GM19468 (cell line): ENCODE results near the gene IGF2BP2.
"Not testable (repeated sequence)": the region's sequence is repeated elsewhere in the genome, so short reads cannot be mapped to it uniquely, and the experiment has no call there.

ENCODE experiments used
- ATAC-seq: cut with Tn5 transposase; IDR thresholded peaks from one replicate; pipeline ENCODE4 v1.9.1; 2021; ENCODE audit warnings: mild to moderate bottlenecking, moderate library complexity, moderate number of reproducible peaks; ENCODE audit not compliant: unreplicated experiment; ENCODE audit errors: extremely low read depth

The IGF2BP2 gene

DNA sequence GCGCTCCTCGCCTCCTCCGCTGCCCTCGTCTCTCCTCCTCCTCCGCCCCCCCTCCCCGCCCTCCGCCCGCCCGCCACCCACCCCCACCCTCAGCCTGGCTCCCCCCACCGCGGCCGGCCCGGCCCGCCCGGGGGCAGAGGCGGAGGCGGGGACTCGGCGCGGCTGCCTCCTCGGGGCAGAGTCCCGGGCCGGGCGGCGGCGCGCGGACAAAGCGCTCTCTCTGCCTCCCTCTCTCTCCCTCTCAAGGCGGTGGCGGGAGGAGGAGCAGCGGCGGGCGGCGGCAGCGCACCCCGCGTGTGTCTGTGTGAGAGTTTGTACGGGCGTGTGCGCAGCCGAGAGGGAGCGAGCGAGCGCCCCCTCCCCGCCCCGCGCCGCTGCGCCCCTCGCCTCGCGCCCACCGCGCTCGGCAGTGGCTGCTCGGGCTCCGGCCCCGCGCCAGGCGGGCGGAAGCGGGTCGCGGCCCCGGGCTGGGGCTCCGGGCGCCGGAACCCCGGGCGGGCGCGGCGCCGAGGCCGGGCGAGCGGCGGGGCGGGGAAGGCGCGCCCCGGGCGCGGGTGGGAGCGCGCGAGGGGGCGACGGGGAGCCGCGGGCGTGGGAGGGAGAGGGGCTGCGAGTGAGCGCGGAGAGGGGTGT, at the start of gene IGF2BP2:
Gene IGF2BP2 (minus strand): TSS at position 37 of the 633 bp plus-strand sequence. CDS start 82 bp downstream, outside the sequence.
- no peak for ATAC-seq

DNA sequence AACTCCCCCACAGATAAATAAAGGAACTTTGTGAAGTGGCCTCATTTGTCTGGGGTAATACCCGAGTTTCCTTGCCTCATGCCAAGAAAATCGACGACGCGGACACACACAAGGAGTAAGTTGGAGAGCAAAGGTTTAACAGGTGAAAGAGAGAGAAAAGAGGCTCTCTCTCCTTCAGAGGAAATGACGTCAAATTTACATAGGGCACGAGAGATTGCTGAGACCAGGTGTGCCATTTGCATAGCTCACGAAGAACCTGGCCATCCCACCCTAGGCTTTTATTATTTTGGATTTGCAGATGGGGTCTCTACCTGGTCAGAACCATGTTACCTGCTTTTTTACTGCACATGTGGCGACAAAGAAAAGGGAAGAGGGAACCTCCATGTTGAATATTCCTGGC, 49.3 kb upstream of the IGF2BP2 start:
- ATAC-seq, result no peak

DNA sequence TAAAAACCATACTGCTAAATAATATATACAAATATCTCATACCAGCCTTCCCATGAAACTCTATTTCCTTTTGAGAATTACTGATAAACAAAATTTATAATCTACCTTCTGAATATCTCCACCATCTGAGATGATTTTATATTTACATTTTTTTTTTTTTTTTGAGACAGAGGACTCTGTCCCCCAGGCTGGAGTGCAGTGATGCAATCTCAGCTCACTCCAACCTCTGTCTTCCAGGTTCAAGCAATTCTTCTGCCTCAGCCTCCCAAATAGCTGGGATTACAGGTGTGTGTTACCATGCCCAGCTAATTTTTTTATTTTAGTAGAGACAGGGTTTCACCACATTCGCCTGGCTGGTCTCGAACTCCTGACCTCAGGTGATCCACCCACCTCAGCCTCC, 42.8 kb upstream of the IGF2BP2 start:
- no peak for ATAC-seq

DNA sequence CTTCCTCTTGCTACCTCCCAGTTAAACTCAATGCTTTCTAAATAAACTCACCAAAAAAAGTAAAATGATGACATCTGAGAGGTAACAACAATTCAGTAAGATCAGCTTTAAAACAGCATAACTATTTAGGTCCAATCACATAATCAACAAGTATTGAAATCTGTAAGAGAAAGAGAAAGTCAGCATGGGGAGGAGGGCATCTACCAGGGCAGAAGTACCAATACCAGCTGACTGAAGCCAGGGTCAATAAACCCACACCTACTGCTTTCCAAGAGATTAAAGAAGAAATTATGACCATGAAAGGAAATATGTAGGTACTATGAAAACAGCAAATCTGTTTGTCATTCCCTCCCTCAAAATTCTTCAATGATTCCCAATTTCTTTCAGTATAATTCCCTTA, 42.2 kb upstream of the IGF2BP2 start:
- ATAC-seq, result no peak

DNA sequence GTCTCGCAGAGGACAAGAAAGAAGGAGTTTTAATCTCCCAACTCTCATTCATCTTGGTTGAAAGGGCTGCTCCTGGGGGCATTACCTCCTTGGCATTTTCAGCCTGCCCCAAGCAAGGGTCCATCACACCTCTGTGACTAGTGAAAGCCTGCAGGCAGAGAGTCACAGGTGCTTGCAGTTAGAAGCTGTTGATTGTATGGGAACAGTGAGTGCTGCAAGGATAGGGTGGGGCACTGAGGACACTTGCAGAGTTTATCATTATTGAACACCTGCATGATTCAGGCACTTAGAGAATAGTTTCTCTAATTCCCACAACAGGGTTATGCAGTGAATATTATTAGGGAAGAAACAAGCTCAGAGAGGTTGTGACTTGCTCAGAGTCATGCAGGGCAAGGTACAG, 41.7 kb upstream of the IGF2BP2 start:
- no peak for ATAC-seq

DNA sequence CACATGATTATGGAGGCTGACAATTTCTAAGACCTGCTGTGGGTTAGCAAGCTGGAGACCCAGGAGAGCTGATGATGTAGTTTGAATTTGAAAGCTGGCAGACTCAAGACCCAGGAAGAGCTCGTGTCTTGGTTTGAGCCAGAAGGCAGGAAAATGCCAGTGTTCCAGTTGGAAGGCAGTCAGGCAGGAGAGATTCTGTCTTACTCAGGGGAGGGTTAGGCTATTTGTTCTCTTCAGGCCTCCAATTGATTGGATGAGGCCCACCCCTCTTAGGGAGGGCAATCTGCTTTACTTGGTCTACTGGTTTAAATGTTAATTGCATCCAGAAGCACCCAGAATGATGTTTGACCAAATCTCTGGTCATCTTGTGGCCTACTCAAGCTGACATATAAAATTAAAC, 40.4 kb upstream of the IGF2BP2 start:
- ATAC-seq, result no peak

DNA sequence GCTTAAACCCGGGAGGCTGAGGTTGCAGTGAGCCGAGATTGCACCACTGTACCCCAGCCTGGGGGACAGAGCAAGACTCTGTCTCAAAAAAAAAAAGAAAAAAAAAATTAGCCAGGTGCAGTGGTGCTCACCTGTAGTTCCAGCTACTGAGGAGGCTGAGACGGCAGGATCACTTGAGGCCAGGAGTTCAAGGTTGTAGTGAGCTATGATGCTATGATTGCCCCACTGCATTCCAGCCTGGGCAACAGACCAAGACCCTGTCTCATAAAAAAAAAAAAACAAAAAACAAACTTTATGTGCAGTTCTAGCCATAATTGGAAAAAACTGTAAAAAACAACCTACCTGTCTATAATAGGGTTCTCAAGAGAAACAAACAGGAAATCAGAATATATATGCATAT, 39.9 kb upstream of the IGF2BP2 start:
- no peak for ATAC-seq

DNA sequence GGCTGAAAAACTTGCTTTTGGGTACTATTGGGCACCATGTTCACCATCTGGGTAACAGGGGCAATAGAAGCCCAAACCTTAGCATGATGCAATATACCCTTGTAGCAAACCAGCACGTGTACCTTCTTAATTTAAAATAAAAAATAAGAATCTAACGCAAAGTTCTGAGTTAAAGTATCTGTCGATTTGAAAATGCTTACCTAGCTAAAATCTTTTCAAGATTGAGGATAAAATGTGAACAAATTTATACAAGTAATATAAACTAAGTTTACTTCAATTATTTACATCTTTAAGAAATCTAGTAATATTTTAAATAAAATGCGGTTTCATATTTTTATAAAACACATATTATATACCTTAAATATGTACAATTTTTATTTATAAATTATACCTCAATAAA, 38.1 kb upstream of the IGF2BP2 start:
- ATAC-seq, result no peak

DNA sequence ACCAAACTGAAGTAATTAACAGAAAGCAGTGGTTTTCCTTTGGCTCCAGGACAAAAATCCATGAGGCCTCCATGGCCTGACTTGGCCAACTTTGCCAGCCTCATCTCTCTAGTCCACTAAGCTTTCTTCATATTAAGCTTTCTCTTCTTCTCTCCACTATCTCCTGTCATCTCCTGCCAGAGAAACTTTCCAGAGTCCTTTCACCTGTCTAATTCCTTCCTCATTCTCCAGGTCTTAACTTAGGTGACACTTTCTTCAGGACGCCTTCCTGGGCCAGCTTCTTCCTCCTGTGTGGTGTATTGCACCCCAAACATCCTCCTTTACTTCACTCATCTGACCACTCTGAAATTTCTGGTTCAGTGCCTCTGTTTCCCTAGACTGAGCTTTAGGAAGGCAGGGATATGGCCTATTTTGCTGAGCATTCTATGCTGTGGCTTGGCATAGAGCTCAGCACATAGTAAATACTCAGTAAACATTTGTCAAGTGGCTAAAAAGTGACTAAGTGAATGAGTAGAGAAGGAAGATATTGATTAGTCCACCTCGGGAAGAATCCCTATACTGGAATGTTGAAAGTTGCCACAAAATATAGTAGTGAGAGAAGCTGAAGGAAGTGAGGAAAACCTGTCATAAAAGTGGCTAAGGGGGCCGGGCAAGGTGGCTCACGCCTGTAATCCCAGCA, 34.6 kb upstream of the IGF2BP2 start:
- no peak for ATAC-seq

DNA sequence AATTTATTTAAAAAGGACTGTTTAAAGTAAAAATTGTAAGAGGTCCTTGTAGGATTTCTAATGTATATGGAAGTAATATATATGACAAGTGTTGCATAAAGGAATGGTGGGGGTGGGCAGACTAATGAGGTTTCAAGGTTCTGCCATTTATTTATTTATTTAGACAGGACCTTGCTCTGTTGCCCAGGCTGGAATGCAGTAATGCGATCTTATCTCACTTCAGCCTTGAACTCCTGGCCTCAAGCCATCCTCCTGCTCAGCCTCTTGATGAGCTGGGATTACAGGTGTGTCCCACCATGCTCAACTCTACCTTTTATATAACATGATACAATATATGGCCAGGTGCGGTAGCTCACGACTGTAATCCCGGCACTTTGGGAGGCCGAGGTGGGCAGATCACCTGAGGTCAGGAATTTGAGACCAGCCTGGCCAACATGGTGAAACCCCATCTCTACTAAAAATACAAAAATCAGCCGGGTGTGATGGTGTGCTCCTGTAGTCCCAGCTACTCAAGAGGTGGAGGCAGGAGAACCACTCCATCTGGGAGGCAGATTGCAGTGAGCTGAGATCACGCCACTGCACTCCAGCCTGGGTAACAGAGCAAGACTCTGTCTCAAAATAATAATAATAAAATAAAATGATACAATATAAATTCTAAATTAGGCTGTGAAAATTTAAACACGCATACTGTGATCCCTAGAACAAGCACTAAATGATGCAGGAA, 33.8 kb upstream of the IGF2BP2 start:
- ATAC-seq, result no peak

DNA sequence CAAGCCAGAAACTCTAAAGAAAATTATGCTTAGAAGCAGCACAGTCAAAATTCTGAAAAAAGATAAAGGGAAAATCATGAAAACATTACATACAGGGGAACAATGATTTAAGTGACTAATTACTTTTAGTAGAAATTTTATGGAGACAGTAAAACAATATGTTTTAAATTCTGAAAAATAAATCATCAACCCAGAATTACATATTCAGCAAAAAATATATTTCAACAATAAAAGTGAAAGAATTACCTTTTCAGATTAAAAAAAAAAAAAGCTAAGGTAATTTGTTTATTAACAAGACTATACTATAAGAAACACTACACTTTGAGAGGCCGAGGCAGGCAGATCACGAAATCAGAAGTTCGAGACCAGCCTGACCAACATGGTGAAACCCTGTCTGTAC, 32.4 kb upstream of the IGF2BP2 start:
- ATAC-seq, result no peak

DNA sequence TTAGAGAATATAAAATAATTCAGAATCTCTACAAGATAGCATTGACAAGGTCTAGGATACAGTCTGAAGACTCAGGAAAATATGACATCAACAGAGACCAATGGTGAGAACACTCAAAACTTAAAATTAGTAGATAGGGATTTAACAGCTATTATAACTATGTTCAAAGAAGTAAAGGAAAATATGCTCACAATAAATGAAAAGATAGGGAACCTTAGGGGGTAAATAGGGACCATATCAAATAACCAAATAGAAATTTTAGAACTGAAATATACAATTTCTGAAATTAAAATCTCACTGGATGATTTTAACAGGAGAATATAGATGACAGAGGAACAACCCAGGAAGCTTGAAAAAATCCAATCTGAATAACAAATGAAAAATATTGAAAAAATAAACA, 31.8 kb upstream of the IGF2BP2 start:
- ATAC-seq, result no peak

DNA sequence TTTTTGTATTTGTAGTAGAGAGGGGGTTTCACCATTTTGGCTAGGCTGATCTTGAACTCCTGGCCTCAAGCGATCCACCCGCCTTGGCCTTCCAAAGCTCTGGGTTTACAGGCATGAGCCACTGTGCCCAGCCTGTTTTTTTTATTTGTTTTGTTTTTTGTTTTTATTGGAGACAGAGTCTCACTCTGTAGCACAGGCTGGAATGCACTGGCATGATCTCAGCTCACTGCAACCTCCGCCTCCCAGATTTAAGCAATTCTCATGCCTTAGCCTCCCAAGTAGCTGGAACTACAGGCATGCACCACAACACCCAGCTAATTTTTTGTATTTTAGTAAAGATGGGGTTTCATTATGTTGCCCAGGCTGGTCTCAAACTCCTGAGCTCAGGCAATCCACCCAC, 28.9 kb upstream of the IGF2BP2 start:
- ATAC-seq, result not testable (repeated sequence)

DNA sequence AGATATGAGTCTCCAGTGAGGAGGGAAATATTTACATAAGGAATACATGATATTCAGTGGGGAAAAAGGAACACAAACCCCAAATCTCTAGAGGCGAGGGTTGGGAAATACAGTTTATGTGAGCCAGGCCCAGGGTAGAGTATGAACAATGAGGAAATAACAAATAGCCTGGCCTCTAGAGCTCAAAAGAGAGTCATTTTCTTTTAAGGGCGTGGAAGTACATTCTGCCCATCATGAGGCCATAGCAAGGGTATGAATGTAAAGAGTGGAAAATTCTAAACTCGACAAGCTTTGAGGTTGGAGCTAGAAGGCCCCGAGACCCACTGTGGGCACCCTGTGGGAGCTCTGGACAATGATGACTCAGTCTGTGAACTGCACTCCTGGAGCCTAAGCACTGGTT, 27.8 kb upstream of the IGF2BP2 start:
- ATAC-seq, result no peak

DNA sequence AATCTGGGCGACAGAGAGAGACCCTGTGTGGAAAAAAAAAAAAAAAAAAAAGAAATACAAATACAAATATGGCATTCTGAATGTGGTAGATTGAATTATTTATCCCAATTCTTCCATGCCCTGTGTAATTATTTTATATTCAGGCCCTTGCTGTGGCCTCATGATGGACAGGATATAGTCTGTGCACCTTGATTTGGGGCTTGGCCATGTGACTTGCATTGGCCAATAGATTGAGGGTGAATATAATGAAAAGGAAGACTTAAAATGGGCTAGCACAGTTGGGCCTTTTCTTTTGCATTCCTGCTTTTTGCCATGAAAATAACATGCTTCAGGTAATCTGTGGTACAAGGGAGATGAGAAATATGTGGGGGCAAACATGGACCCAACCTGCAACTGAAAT, 27.1 kb upstream of the IGF2BP2 start:
- no peak for ATAC-seq

DNA sequence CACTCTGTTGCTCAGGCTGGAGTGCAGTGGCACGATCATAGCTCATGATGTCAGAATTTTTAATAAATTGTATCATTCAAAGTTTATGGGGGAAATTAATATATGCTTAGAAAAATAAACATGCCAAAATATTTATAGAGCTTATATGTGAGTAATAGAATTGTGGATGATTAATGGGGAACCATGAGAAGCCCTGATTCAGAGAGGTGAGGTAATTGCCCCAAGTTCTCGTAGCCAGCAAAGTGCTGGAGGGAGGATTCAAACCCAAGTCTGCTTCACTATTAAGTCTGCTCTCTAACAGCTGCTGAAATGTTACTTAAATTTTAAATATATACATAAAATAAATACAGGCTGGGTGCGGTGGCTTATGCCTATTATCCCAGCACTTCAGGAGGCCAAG, 26.2 kb upstream of the IGF2BP2 start:
- ATAC-seq, result no peak

DNA sequence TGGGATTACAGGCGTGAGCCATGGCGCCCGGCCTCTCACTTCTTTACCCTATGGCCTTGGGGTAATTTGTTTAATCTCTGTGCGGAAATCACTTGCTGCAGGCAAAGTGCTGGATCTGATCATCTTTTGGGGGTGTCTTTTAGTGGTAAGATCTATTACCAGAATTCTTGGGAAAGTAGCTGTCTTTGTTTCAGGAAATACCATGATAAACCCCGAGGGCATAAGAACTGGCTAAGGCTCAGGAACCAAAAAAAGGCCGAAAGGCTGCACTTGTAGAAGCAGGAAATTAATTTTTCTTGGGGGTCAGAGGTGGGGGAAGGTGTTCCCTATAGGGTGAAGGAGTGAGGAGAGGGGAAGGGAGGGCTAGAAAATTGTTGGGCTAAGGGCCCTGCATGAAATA, 22.7 kb upstream of the IGF2BP2 start:
- ATAC-seq, result no peak

DNA sequence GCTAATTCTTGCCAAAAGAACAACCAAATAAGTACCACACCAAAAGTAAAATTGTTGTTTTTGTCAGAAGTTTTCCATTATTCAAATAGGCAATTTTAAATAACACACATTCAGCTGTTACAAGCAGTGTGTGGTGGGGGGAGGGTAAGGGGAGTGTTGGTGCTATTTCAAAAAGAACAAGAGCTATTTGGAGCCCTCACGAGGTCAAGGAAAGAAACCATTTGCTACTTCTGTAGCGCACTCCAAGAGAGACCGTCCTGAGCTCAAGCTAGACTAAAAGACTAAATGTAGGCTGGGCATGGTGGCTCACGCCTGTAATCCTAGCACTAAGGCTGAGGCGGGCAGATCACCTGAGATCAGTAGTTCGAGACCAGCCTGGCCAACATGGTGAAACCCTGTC, 21.2 kb upstream of the IGF2BP2 start:
- no peak for ATAC-seq

DNA sequence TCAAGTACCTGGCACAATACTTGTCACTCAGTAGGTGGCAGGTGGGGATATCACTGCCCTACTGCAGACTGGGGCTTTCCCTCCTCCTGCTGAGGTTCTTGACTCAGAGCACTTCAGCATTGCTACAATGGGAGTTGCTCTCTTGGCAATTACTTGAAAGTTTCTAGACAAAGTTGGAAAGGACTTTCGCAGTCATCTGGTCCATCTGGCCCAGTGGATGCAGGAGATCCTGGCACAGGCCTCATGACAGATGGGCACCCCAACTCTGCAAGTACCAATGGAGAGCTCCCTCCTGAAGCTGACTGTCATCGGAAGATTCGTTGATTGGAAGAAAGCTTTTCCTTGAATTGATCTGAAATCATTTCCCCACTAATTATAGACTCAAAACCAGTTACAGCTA, 19.2 kb upstream of the IGF2BP2 start:
- no peak for ATAC-seq

DNA sequence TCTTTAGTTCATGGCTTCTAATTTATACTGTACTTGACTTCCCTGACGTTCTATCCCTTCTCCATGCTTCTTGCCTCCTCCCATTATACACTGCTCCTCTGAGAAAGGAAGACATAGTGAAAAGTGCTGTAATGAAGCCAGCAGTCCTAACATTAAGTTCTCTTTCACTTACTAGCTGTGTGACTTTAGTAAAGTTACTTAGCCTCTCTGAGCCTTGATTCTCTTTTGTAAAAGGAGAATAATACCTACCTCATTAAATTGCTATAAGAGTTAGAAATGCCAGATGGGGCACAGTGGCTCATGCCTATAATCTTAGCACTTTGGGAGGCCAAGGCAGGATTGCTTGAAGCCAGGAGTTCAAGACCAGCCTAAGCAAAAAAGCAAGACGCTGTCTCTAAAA, 18.8 kb upstream of the IGF2BP2 start:
- ATAC-seq, result no peak

DNA sequence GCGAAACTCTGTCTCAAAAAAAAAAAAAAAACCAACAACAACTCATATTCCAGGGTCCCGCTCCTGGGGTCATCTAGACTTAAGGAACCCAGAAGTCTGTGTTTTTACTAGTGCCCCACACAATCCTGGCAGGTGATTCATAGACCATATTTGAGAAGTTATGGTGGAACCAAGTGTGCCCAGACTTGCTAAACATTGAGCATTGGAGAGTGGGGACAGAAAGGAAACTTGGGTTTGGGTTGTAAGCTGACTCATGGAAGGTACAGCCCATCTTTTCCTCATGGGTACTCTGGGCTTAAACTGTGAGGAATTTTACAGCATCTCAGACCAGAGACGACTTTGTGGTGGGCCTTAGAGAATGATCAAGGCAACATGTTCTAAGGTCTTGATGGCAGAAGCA, 18.3 kb upstream of the IGF2BP2 start:
- no peak for ATAC-seq

DNA sequence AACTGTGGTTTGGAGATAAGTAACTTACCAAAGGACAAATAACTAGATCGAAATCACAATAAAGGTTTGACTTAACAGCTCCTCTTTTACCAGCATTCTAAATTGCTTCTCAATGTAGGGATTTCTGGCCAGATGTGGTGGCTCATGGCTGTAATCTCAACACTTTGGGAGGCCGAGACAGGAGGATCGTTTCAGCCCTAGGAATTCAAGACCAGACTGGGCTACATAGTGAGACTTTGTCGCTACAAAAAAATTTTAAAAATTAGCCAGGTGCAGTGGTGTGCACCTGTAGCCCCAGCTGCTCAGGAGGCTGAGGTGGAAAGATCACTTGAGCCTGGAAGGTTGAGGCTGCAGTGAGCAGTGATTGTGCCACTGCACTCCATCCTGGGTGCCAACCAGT, 17.4 kb upstream of the IGF2BP2 start:
- ATAC-seq, result no peak
